A172 (cell line): ENCODE measurements around the gene SEMA3B. TPM values are rescaled to one million over a fixed set of nuclear protein-coding genes. Genes with fewer than 3 reads are reported as not detected.

ENCODE experiments used
- total RNA-seq: library from RNA; depleted of rRNA; stranded (reverse); fragments of >200 nt; shearing (Covaris generic); gene quantifications from 2 replicates; pipeline ENCODE4 v1.2.3, GENCODE V29; 2014; rRNA removed

The SEMA3B gene
- total RNA-seq, 1 experiment from 2014 or later = 26.3 TPM

Other genes with a start within 250 kb of the SEMA3B start
- 53.7 and 79.1 TPM in 2 replicates for gene RBM5, start 180.2 kb upstream of the SEMA3B start, total RNA-seq
- gene SEMA3F, start 113.8 kb upstream of the SEMA3B start, total RNA-seq = 3.5 and 11.1 TPM in 2 replicates
- gene GNAT1, start 77.5 kb upstream of the SEMA3B start, total RNA-seq = not detected in 2 replicates
- gene SLC38A3, start 63.9 kb upstream of the SEMA3B start, total RNA-seq = 0.74 TPM in 1 of 2 replicates, not detected in the other
- 247 and 283 TPM in 2 replicates for gene GNAI2, start 32.9 kb upstream of the SEMA3B start, total RNA-seq
- not detected in 2 replicates for gene LSMEM2, start 9.9 kb downstream of the SEMA3B start, total RNA-seq
- gene IFRD2, start 23.3 kb downstream of the SEMA3B start, total RNA-seq = 120 and 129 TPM in 2 replicates
- gene HYAL3, start 30.3 kb downstream of the SEMA3B start, total RNA-seq = 7.5 and 9.7 TPM in 2 replicates
- 8.5 and 13.1 TPM in 2 replicates for gene NAA80, start 30.3 kb downstream of the SEMA3B start, total RNA-seq
- 0.72 and 2.3 TPM in 2 replicates for gene HYAL1, start 34.4 kb downstream of the SEMA3B start, total RNA-seq
- gene HYAL2, start 53.6 kb downstream of the SEMA3B start, total RNA-seq = 113 TPM in 2 replicates
- gene TUSC2, start 59.1 kb downstream of the SEMA3B start, total RNA-seq = 30.6 and 34.3 TPM in 2 replicates
- 12.9 and 16.9 TPM in 2 replicates for gene RASSF1, start 71.7 kb downstream of the SEMA3B start, total RNA-seq
- gene ZMYND10, start 76.6 kb downstream of the SEMA3B start, total RNA-seq = 0.09 and 0.62 TPM in 2 replicates
- gene NPRL2, start 81.6 kb downstream of the SEMA3B start, total RNA-seq = 23.1 and 24.8 TPM in 2 replicates
- gene CYB561D2, start 81.7 kb downstream of the SEMA3B start, total RNA-seq = 46.9 and 53.7 TPM in 2 replicates
- 57.3 and 58.9 TPM in 2 replicates for gene TMEM115, start 90.4 kb downstream of the SEMA3B start, total RNA-seq
- 0.22 and 0.26 TPM in 2 replicates for gene CACNA2D2, start 234.5 kb downstream of the SEMA3B start, total RNA-seq